GM12875 (cell line): ENCODE measurements around the gene NFAT5.

Source experiments
- H3K4me3 ChIP-seq: one replicate; pipeline ENCODE4 v1.5.1; 2011; ENCODE audit warnings: low read depth, low read length, control low read depth
- CTCF ChIP-seq: IDR thresholded peaks from 2 replicates; pipeline ENCODE4 v1.5.1; 2011; ENCODE audit warnings: low read depth, mild to moderate bottlenecking, control low read depth, inconsistent platforms, low read length, moderate library complexity, borderline replicate concordance; ENCODE audit not compliant: insufficient read depth

Gene NFAT5

GRCh38 chr16:69616082-69616481 lies 50.3 kb downstream of the NFAT5 start:
- H3K4me3 ChIP-seq: no peak overlapping the region
- TF ChIP-seq CTCF: no peak

- H3K4me3 ChIP-seq: no peak overlapping the region
- TF ChIP-seq CTCF: no peak
These were observed 52.5 kb downstream of the NFAT5 start for GRCh38 chr16:69618307-69618706.

GRCh38 chr16:69618721-69619120 lies 53.0 kb downstream of the NFAT5 start:
- no peak overlapping the region for H3K4me3 ChIP-seq
- TF ChIP-seq CTCF: no peak

GRCh38 chr16:69619514-69619913 lies 53.7 kb downstream of the NFAT5 start:
- no peak overlapping the region for H3K4me3 ChIP-seq
- no peak for TF ChIP-seq CTCF

- TF ChIP-seq CTCF: no peak
- no peak overlapping the region for H3K4me3 ChIP-seq
These were observed 54.8 kb downstream of the NFAT5 start for GRCh38 chr16:69620573-69620972.

- H3K4me3 ChIP-seq: no peak overlapping the region
- no peak for TF ChIP-seq CTCF
These were observed 55.5 kb downstream of the NFAT5 start for GRCh38 chr16:69621225-69621624.

GRCh38 chr16:69626256-69626655 lies 60.5 kb downstream of the NFAT5 start:
- TF ChIP-seq CTCF: no peak
- H3K4me3 ChIP-seq: no peak overlapping the region
